ENCODE results near the gene GLT6D1.

GLT6D1 gene

DNA sequence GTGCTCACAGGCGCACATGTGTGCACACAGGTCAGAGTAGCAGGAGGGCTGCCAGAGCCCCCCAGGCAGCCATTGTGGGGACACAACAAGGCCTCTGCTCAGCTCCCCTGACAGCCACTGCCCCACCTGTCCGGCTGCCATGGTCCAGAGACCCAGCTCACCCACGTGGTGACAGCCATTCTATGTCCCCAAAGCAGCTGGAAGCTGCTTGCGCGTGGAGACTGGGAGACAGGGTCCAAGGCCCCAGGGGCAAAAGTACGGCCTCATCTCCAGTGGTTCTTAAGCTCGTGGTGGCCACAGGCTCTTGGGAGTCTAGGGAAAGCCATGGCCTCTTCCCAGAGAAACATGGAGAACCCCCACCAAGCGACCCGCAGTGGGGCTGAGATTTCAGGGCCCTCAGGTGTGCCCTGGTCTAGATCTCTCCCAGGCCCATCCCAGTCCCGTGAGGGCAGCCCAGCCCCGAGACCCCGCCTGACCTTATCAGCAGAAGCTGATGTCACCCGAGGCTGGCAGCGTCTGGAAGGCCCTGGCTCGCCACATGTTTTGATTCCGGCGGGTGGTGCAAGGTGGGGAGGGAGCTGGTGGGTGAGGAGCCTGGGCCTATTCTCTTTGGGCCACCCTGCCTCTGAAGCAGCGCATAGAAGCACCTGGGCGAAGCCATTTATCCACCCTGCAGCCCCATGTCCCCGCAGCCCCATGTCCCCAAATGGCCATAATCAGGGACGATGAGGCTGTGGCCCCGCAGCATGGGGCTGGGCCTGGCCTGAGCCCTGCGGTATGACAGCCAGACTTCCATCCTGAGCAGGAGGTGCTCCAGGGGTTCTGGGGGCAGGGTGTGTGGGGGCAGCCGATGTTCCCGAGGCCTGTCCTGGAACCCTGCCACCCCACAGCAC lies 31.7 kb downstream of the GLT6D1 start:
- no peak for DNase-seq

DNA sequence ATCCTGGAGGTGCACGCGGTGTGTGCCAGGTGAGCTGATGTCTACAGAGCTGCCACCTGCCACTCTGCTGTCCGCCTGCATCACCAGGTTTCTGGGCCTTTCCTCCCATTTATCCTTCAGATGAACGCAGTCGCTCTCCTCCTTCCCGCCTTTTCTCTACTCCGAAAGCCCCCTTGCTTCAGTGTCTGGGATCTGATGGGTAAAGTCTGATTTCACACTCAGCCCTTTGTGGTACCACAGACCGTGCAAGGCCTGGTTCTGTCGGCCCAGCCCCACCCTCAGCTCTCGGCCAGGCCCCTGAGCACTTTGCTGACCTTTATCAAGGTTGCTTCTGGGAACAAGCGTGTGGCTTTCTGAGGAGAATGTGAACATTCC lies 32.5 kb downstream of the GLT6D1 start:
- DNase-seq = no peak

DNA sequence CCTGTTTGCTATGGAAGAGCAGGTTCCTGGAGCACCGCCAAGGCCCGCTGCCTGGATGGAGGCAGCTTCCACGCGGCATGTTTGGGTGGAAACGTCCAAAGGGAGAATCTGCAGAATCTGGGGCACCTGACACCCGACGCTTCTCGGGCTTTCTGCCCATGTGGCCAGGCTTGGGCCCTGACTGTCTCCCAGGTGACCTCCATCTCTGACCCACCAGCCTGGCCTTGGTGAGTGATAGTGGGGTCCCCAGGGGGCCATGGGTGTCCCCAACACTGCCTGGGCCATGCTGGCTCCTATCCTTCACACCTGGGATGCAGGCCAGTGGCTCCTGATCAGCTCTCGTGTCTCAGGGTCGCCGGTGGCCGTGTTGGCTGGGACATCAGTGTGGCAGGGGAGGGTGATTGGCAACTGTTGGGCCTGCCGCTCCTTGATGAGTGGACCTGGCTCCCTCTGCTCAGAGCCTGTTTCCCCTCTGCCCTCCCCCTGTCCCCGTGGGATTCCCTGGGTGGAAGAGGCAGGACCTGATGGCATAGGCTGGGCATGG lies 34.0 kb downstream of the GLT6D1 start:
- no peak for DNase-seq

DNA sequence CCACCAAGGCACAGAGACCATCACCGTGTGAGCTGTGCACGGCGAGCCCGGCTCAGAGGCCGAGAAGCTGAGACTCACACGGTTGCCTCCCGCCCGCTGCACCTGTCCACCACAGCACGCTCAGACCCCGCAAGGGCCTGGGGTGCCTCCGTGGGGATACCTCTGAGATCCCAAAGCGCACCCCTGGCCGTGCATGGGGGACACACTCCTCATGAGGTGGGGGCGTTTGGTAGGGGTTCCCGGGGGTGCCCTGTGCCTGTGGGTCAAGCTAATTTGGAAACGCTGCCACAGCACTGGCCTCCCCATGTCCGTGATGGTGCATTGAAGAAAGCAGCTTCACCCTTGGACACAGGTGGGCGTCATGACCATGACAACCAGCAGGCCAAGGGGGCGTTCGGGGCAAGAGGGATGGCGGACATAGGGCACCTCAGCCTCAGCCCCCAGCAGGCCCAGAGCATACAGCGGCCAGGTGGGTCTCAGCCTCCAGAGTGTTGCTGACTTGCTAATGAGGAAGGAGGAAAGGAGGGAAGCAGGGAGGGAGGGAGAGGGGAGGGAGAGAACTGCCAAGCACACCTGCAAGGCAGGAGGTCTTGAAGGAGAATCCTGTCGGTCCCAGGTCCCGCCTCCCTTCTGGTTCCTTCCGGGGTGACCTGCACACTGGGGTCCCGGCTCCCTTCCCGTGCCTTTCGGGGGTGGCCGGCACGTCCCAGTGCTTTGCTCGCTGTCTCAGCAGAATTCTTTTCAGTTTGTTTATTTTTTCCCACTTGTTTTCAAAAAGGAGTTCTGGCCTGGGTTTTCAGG lies 34.7 kb downstream of the GLT6D1 start:
- DNase-seq = no peak

DNA sequence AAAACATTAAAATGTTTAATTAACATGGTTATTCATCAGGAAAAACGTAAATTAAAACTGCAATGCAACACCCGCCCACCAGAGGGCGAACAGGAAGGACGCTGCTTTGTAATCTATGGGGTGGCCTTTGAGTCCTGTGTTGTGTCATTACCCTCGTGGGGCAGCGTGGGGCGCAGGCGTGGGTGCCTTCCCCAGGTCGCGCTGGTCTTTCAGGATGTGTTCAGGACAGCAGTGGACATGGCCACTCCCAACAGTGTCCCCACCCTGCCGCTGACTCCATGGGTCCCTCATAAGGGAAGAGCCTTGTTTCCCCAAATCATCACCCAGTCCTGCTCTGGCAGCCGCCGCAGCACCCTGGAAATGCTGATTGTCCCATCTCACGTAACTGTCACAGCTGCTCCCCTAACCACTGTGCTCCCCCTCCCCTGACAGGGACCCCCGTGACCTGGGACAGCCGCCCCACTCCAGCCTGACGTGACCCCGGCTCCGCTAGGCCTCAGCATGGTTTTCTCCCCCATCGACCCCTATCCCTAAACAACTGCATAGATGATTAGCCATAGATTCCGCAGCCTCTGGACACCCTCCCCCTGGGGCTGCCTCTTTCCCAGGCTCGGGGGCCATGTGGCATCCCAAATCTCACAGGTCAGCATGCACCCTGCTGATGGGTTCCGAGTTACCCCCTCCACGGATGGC lies 36.4 kb downstream of the GLT6D1 start:
- no peak for DNase-seq

DNA sequence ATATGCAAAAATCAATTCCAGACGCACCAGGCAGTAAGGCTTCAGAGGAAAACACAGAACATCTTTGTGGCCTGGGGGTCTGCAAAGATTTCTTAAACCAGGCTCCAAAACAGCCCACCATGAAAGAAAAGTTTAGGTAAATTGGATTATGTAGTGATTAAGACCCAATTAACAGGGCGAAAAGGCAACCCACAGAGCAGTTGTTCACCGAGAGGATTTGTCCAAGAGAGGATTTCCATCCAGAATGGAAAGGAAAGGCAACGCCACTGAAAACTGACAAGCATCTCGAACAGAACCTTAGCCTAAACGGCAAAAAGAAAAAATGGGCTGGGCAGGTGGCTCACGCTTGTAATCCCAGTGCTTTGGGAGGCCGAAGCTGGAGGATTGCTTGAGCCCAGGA lies 37.4 kb downstream of the GLT6D1 start:
- no peak for DNase-seq

DNA sequence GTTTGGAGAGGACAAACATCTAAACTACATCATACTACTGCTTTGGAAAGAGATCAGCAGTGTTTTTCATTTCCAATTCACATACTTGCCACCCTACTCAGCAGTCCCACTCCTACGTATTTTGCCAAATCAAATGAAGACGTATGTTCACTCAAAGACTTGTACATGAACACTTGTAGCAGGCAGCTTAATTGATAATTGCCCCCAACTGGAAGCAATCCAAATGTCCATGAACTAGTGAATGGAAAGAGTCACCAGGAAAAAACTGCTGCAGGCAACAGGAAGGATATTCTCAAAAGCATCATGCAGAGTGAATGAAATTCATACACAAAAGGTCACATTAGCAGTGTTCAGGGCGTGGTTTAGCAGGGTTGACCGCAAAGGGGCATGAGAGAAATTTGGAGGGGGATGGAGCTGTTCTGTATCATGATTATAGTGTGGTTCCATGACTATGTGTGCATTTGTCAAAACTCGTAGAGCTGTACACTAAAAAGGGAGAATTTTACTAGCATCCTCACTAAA lies 39.0 kb downstream of the GLT6D1 start:
- DNase-seq = no peak

DNA sequence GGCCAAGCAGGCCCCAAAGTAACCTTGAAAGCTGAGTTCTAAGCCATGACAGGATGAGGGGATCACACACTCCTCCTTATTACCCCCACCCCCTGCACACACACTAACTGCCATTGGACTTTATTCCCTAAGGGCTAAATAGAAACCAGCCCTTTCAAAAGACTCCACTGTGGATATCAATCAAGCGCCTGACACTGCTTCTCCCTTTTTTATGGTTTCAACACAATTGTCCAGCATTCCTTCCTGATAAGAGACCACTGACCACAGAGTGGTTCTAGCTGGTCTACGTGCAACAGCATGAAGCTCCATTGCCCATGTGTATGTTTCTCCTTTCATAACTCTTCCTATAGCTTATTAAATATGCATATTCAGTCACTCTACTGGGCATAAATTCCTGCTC lies 43.1 kb downstream of the GLT6D1 start:
- DNase-seq = peak; percentile 47

DNA sequence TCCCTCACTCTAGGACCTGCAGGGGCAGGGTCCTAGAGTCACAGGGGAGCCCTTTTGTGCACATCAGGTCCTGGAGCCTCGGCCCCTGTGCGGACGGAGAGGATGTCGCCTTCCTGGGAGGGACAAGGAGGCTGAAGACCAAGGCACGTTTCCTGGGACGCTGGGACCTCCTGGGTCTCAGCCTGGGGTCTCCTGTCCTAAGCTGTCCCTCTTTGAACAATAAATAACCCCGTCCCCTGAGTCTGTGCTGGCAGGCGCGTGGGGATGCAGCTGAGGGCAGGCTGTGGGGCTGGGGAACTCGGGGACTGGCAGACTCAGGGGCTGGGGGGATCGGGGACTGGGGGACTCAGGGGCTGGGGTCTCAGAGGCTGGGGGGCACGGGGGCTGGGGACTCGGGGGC lies 46.7 kb downstream of the GLT6D1 start:
- no peak for DNase-seq

DNA sequence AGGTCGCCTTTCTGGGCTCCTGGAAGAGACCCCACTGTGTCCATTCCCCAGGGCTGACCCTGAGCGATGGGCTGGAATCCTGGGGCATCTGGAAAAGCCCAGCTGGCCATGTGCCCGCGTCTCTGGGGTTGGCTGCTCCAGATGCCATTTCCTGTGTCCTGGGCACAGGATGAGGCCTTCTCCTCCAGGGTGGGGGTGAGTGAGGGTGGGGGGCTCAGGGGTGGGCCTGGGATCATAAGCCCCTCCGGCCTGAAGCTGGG lies 47.1 kb downstream of the GLT6D1 start:
- no peak for DNase-seq

DNA sequence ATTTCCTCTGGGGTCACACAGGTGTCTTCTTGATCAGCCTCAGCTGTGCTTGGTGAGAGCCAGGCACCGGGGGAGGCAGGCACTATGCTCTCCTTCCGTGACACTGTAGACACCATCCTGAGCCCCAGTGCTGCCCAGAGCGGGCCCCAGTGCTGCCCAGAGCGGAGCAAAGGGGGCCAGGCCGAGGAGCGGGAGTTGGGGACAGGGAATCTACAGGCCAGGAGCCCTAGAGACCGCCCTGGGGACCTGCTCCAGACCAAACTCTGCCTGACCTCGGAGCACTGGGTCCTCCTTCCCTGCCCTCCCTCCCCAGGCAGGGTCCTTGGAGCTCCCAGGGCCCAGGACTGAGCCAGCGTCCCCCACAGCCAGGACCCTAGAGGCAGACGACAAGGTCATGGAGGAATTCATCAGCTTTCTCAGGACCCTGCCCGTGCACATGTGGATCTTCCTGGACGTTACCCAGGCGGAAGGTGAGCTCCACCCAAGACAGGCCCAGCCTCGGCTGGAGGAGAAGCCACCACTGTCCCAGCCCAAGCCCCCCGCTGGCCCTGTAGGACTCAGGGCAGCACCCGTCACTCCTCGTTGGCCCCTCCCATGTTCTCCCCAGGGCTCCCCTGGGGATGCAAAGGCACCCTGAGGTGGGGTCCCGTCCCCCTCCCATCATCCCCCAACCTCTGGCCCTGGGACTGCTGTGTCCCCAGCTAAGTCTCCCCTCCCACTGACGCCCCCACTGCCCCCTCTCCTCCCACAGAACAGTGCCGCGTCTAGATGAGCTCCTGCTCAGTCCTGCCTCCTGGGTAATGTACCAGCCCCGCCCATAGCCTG lies 47.6 kb downstream of the GLT6D1 start:
- no peak for DNase-seq

DNA sequence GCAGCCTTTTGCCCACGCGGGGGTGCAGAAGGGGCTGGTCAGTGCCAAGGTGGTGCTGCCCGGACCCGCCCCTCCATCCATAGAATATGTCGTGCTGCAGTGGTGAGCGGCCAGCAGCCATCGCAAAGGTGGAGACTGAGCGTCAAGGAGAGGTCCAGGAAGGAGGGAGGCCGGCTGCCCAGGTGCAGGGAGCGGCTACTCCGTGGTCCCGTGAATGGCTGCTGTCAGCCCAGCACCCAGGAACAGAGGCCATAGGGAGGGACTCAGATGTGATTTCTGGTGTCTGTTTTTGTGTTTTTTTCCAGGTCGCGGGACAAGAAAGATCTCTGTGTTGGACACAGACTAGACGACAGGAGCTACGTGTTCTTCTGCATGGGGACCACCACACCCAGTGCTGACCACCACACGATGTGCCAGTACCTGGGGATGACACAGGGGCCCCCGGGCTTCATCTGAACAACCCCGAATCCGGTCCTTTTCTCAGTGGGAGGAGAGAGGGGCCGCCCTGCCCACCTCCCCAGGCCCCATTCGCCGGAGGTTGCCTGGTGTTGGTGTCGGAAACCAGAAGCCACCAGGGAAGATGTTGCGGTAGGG lies 48.8 kb downstream of the GLT6D1 start:
- no peak for DNase-seq

DNA sequence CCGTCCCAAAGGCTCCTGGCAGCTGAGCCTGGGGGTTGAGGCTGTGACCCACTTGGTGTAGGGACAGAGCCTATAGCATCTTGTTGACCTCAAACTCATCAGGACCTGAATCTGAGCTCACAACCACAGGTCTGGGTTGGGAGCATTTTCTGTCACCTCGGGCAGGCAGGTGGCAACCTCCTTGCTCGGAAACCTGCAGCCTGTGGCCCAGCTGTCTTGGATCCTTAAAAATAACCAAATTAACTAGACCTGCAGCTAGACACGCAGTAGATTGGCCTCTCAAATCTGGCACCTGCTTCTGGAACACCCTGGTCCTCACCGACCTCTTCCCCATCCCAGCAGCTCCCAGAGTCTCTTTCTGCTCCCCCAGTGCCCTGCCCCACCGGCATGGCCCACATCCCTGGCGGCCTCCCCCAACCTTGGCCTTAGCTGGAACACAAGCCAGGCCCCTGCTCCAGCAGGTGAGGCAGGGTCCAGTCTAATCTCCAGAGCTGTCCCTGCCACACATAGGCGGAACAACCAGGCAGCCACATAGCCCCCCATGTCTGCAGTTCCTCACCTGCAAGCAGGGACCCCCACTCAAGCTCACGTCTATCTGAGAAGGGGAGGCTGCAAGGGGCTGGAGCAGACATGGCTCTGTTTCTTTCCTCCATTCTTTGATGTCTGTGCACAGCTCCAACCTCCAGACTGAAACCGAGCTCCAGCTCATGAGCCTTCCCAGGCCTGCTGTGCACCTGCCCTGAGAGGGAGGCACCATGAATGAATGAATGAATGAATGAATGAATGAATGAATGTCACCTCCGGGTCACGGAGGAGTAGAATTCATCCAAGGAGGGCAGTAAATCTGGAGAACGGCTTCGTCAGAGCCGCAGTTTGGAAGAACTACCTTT lies 49.5 kb downstream of the GLT6D1 start:
- DNase-seq = no peak

DNA sequence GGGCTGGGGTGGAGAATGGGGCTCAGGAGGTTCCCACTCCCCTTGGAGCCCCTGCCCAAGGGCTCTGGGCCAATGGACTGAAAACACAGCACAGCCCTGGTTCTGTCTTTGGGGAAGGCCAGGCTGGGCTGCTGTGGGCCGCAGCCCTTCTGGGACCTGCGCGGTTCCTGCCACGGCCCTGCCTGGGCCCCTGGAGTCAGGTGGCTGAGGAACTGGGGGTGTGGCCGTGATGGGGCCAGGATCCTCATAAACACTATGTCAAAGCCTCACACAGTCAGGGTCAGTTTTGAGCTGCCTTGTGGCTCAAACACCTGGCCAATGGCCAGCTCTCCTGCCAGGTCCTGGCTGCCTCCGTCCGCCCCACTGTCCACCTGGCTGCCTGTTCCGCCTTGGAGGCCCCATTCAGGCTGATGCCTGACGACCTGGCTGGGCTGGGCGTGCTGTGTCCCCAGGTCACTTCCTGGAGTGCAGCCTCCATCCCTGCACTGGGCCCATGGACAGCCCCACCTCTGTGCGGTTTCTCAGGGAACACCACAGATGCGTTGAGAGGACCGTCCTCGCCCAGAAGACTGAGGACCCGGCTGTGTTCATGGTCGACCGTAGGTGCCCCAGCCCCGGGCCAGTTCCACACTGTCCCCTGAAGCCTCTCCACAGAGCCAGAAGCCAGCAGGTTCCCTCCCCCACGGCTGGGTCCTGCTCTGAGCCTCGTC lies 50.3 kb downstream of the GLT6D1 start:
- no peak for DNase-seq

DNA sequence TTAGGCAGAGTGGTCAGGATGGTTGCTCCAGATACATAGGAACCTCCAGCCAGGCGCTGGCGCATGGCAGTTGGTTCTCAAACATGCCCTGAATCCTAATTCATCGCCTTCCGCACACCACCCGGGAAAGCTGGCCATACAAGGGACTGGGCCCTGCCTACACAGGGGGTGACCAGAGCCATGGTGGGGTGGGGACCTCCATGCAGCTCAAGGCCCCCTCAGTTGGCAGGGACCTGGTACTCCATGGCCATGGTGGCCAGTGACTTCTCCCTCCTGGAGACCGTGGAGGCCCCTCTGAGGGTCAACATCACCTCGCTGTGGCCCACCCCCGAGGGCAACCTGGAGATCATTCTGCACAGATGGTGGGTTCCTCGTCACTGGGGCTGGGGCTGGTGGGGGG lies 51.0 kb downstream of the GLT6D1 start:
- no peak for DNase-seq

DNA sequence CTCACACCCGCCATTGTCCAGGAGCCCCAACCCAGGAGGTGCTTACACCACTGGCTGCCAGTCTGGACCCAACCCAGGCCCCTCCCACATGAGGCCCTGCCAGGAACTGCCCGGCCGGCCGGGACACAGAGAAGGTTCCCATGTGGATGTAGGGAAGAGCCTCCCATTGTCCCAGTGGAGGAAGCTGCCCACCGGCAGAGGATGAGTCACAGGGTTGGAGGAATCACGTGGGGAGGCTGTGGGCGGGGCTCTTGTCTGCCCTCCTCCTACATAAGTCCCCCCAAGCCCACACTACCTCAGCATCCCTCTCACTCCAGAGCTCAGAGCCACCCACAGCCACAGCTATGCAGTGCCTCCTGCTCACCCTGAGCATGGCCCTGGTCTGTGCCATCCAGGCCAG lies 51.7 kb downstream of the GLT6D1 start:
- DNase-seq = no peak

DNA sequence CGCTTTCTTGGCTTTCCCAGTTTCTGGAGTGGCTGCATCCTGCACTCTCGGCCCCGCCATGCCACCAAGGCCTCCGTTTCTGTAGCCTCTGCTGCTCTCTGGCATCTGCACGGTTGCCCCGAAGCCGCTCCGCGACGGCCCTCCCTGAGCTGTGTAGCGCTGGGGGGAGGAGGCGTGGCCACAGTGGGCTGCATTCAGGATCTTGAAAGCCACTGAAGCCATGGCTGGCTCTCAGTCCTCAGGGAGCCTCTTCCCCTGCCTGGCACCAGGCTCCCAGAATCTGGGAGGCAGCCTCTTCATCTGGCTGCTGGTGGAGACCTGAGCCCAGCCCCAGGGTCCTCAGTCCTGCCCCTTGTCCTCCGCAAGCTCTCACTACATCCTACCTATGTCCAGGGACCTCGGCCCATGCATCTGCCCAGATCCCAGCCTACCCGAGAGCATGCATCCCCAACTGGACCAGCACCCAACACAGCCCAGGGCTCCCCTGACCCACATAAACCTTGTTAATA lies 52.7 kb downstream of the GLT6D1 start:
- DNase-seq = no peak

DNA sequence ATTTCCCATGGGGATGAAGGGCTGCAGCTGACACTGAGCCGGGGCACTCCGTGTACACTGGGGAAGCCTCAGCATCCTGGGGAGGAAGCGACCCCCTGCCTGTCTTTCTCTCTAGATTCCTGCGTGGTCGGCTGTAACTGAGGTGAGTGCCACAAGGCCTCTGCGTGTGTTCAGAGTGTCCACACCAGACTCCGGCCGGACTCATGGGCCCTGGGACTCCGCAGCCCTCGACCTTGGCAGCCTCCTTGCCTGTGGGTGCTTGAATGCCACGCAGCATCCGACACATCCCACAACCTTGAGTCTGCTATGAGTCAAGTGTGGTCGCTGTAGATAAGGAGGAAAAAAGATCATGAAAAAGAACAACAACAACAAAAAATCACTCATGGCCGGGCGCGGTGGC lies 54.4 kb downstream of the GLT6D1 start:
- peak; percentile 32 for DNase-seq

DNA sequence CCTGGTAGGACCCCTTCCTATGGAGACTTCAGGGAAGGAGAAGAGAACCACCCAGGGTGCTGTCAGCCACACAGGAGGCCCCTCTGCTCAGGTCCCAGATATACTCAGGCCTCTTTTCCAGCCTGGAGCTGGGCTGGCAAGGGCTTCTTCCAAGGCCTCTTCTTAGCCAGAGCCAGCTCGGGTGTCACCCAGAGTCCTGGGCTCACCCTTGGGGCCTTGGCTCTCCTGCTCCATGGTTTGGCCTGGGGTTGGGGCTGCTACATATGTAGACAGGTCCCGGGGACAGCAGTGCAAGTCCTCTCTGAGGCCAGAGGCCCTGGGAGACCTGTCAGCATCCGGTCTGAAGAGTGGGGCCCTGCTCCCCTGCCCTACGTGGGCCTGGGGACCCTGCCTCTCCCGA lies 55.0 kb downstream of the GLT6D1 start:
- DNase-seq = no peak

DNA sequence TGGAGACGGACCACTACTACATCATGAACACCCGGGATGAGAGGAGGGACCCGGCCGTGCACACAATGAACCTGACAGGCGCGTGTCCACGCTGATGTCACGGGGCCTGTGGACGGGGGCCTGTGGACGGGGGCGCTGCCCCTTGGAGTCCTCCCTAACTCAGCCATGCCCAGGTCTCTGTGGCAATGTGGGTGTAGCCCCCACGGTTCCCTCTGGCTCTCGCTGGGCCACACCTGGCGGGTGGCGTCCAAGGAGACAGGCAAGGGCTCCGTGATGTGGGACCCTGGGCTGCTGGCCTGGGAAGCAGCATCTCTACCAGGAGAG lies 55.7 kb downstream of the GLT6D1 start:
- DNase-seq = no peak
